GM23248 (cell line): Measurements from ENCODE around the gene GALNT17.

Experiments used
- EZH2 ChIP-seq: fragments of 200-600 bp; sonication (generic); IDR thresholded peaks from 2 replicates; pipeline ENCODE4 v1.6.1; 2018; ENCODE audit warnings: antibody characterized with exemption, mild to moderate bottlenecking; ENCODE audit not compliant: insufficient read depth, poor library complexity, severe bottlenecking
- EZH2phosphoT487 ChIP-seq: fragments of 200-600 bp; sonication (generic); IDR thresholded peaks from 2 replicates; pipeline ENCODE4 v1.6.1; 2018; ENCODE audit warnings: antibody characterized with exemption, moderate library complexity, mild to moderate bottlenecking, low read depth; ENCODE audit not compliant: insufficient read depth

- TF ChIP-seq EZH2phosphoT487 = no peak
- TF ChIP-seq EZH2 = no peak
Observed at GRCh38 chr7:71135116-71135515, 3.2 kb downstream of the GALNT17 start.
